Body of pancreas (tissue), 4 donors: ENCODE measurements around the gene HS6ST3.

ENCODE experiments used
- POLR2A ChIP-seq, 3 donors: fragments of 450-650 bp; IDR thresholded peaks; one replicate each; pipeline ENCODE4 v1.6.1; 2016; ENCODE audit warnings: antibody characterized with exemption in 3 of 3, mild to moderate bottlenecking in 2 of 3
- TF ChIP-seq, protein P1 (sequence below), 7 experiments: fragments of 450-650 bp in 4 of 7; fragments of 200-600 bp in 3 of 7; sonication (generic) in 3 of 7; IDR thresholded peaks; one replicate each; pipeline ENCODE4 v1.5.1; 2016 to 2019; ENCODE audit warnings: antibody characterized with exemption in 7 of 7

DNA sequence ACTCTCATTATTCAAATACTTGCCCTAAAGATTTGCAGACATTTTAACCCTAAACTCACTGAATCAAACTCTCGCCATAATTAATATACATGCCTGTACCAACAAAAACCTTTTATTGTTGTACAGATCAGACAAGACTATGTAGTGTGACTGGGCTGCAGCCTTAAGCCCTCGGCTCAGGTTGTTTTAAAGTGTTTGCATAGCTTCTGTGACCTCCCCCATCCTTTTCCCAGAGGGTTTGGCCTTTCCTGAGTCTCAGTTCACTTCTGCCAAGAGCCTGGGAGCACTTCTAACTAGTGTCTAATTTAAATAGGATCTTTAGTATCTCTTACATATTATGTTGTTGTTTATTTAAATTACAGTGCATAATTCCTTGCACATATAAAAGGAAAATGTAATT, 158.2 kb downstream of the HS6ST3 start:
- TF ChIP-seq, protein P1, sequence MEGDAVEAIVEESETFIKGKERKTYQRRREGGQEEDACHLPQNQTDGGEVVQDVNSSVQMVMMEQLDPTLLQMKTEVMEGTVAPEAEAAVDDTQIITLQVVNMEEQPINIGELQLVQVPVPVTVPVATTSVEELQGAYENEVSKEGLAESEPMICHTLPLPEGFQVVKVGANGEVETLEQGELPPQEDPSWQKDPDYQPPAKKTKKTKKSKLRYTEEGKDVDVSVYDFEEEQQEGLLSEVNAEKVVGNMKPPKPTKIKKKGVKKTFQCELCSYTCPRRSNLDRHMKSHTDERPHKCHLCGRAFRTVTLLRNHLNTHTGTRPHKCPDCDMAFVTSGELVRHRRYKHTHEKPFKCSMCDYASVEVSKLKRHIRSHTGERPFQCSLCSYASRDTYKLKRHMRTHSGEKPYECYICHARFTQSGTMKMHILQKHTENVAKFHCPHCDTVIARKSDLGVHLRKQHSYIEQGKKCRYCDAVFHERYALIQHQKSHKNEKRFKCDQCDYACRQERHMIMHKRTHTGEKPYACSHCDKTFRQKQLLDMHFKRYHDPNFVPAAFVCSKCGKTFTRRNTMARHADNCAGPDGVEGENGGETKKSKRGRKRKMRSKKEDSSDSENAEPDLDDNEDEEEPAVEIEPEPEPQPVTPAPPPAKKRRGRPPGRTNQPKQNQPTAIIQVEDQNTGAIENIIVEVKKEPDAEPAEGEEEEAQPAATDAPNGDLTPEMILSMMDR (IDR thresholded peaks at IDR 0.05) = no peak
- TF ChIP-seq POLR2A (IDR thresholded peaks at IDR 0.05) = no peak
